HFF-Myc (cell line): ENCODE data around the gene RALGPS2.

Experiments used
- DNase-seq: peaks from one replicate; pipeline ENCODE4 v3.0.0-alpha.2; 2011; ENCODE audit warnings: low read depth; ENCODE audit errors: extremely low read depth
- H3K4me3 ChIP-seq: replicated peaks from 2 replicates; pipeline ENCODE4 v1.5.1; 2011; ENCODE audit warnings: low read depth, mild to moderate bottlenecking, control low read depth, low read length
- TF ChIP-seq, protein P1 (sequence below): IDR thresholded peaks from 2 replicates; pipeline ENCODE4 v1.5.1; 2012; ENCODE audit warnings: mild to moderate bottlenecking, low read depth, low read length, control low read depth; ENCODE audit errors: missing control alignments

Gene RALGPS2

DNA sequence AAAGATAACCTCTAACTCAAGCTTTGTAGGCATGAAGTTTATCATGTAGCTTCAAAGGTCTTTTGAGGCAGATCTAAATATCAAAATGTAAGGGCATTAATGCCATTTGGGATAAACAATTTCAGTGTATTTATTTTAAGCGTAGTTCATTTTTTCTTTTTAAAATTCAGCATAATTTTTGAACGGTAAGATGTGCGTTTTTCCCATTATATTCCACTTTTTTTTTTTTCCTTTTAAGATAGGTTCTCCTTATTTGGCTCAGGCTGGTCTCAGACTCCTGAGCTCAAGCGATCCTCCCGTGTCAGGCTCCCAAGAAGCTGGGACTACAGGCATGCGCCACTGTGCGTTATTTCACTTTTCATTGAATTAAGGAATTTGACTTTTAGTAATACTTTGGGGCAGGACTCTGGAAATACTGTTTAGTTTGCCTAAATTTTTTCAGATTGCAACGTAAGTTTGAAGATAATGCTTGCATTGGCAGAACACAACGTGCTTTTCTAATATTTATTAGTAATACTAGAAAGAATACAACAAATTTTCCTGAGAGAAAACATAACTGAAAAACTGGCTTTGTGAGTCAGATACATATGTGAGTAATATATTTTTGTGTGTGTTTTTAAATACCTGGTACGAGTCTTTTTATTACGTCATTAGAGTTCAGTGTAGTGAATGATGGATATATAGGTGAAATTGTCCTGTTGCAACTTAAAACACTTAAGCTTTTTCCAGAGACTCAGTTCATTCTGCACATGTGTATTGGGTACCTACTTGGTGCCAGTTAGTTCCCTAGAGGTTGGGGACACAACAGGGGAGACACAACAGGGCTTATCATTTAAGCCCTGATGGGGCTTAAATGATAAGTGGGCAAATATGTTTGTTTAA, 2.2 kb downstream of the RALGPS2 start:
- peak overlapping the region; percentile 70; the same call in 1 of the 2 replicates for H3K4me3 ChIP-seq
- TF ChIP-seq, protein P1, sequence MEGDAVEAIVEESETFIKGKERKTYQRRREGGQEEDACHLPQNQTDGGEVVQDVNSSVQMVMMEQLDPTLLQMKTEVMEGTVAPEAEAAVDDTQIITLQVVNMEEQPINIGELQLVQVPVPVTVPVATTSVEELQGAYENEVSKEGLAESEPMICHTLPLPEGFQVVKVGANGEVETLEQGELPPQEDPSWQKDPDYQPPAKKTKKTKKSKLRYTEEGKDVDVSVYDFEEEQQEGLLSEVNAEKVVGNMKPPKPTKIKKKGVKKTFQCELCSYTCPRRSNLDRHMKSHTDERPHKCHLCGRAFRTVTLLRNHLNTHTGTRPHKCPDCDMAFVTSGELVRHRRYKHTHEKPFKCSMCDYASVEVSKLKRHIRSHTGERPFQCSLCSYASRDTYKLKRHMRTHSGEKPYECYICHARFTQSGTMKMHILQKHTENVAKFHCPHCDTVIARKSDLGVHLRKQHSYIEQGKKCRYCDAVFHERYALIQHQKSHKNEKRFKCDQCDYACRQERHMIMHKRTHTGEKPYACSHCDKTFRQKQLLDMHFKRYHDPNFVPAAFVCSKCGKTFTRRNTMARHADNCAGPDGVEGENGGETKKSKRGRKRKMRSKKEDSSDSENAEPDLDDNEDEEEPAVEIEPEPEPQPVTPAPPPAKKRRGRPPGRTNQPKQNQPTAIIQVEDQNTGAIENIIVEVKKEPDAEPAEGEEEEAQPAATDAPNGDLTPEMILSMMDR, result no peak
- DNase-seq, result no peak

DNA sequence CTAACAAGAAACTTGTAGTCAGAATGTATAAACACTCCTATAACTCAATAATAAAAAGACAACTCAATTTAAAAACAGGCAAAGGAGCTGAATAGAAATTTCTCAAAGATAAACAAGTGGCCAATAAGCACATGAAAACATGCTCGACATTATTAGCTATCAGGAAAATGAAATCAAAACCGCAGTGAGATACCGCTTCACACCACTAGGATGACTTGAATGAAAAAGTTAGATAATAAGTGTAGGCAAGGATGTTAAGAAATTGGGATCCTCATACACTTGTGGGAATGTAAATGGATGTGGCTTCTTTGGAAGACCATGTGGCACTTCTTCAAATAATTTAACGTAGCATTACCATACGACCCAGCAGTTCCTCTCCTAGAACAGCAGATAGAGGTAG, 8.9 kb downstream of the RALGPS2 start:
- DNase-seq, result no peak
- H3K4me3 ChIP-seq, result no peak overlapping the region
- TF ChIP-seq, protein P1, result peak; percentile 8

- no peak for DNase-seq
- TF ChIP-seq, protein P1, result no peak
Measured at GRCh38 chr1:178738780-178739179, 13.7 kb downstream of the RALGPS2 start.

DNA sequence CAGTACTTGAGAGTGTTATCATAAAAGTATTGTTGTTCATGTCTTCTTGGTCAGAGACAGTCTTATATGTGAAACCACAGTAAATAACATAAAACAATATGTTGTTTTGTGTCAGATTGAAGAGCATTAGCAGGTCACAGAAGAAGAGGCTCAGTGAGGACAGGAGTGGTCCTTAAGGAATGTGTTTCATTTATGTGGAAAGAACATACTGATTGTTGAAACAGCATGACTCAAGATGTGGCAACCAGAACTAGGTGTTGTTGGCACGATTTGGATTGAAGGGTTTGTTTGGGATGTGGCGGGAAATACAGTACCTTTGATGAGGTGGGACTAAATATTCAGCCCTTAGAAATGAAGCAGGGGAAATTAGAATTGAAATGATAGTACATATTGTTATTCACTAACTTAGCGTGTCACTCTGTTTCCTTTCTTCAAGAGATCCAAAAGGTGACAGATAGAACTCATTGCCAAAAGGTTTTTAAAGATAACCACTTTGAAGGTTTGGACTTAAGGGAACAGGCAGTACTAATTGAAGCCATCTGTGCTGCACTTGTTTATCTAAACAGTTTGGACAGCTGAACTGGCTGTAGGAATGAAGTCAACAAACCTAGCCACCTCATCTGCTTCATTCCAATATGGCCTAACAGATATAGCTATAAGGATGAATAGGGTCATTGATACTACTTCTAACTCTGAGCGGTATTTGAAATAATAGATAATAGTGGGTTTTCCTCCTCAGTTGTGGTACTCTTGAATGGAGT, 14.4 kb downstream of the RALGPS2 start:
- TF ChIP-seq, protein P1, result no peak
- H3K4me3 ChIP-seq, result no peak overlapping the region
- peak; percentile 45 for DNase-seq

More at GRCh38 chr1:178738780-178739179, 13.7 kb downstream of the RALGPS2 start:
- H3K4me3 ChIP-seq, result no peak overlapping the region

GRCh38 chr1:178740491-178740890, 15.4 kb downstream of the RALGPS2 start:
- TF ChIP-seq, protein P1, result no peak

GRCh38 chr1:178740924-178741323, 15.9 kb downstream of the RALGPS2 start:
- no peak overlapping the region for H3K4me3 ChIP-seq
- TF ChIP-seq, protein P1, result no peak
- DNase-seq, result no peak

More at GRCh38 chr1:178740491-178740890, 15.4 kb downstream of the RALGPS2 start:
- no peak for DNase-seq
- H3K4me3 ChIP-seq, result no peak overlapping the region
